Esophagus squamous epithelium (tissue), 5 donors: ENCODE data around the gene SLC38A8. TPM values are rescaled to one million over a fixed set of nuclear protein-coding genes. Genes with fewer than 3 reads are reported as not detected.

ENCODE experiments used
- DNase-seq: peaks from one replicate; lab custom pipeline; 2025; lab: John Stamatoyannopoulos, UW
- H3K27ac ChIP-seq, 4 donors: fragments of 200-600 bp; sonication (generic); one replicate each; pipeline ENCODE4 v1.5.1; 2016 to 2019; ENCODE audit warnings: mild to moderate bottlenecking in 1 of 4
- H3K27me3 ChIP-seq, 4 donors: fragments of 200-600 bp; sonication (generic); 1 replicate in 3 of 4; 2 replicates in 1 of 4; pipeline versions ENCODE4 v1.5.1 to v1.6.0; 2017 to 2021; ENCODE audit warnings: antibody characterized with exemption in 1 of 4
- H3K36me3 ChIP-seq, 3 donors: fragments of 200-600 bp; sonication (generic); one replicate each; pipeline ENCODE4 v1.5.1; 2016 to 2019
- H3K4me1 ChIP-seq, 3 donors: fragments of 200-600 bp; sonication (generic); one replicate each; pipeline ENCODE4 v1.5.1; 2017 to 2019
- H3K4me3 ChIP-seq, 4 donors: fragments of 200-600 bp; sonication (generic); 1 replicate in 3 of 4; 2 replicates in 1 of 4; pipeline ENCODE4 v1.5.1; 2016 to 2019; ENCODE audit warnings: mild to moderate bottlenecking in 2 of 4, moderate library complexity in 1 of 4
- H3K9me3 ChIP-seq, 3 donors: fragments of 200-600 bp; sonication (generic); one replicate each; pipeline ENCODE4 v1.5.1; 2016 to 2019
- POLR2A ChIP-seq, 4 donors: fragments of 450-650 bp; IDR thresholded peaks; one replicate each; pipeline ENCODE4 v1.6.1; 2017; ENCODE audit warnings: antibody characterized with exemption in 4 of 4, mild to moderate bottlenecking in 4 of 4, moderate library complexity in 3 of 4
- WGBS, 2 donors: methylation state at CpG; one replicate each; pipeline ENCODE4 v1.1.5; 2018; 5-methylcytosine and 5-hydroxymethylcytosine counted together
- intact Hi-C: fragments of 100-400 bp; cut with DNase I; formaldehyde crosslinking; loops from one replicate; pipeline ENCODE4 v1.15.0; 2022
- total RNA-seq, 4 donors: library from RNA; depleted of rRNA; stranded (reverse); fragments of >200 nt; gene quantifications; one replicate each; pipeline ENCODE4 v1.1.0, GENCODE V29; 2016
- TF ChIP-seq, protein P1 (sequence below), 6 experiments: fragments of 450-650 bp in 4 of 6; fragments of 200-600 bp in 2 of 6; sonication (generic) in 2 of 6; IDR thresholded peaks; one replicate each; pipeline ENCODE4 v1.5.1; 2016 to 2019; ENCODE audit warnings: antibody characterized with exemption in 6 of 6, mild to moderate bottlenecking in 4 of 6, moderate library complexity in 4 of 6
- donor health status: DM: yes; HTN: yes; CAD: no.

Gene SLC38A8
- total RNA-seq, 4 donors from 2014 or later, result not detected

DNA sequence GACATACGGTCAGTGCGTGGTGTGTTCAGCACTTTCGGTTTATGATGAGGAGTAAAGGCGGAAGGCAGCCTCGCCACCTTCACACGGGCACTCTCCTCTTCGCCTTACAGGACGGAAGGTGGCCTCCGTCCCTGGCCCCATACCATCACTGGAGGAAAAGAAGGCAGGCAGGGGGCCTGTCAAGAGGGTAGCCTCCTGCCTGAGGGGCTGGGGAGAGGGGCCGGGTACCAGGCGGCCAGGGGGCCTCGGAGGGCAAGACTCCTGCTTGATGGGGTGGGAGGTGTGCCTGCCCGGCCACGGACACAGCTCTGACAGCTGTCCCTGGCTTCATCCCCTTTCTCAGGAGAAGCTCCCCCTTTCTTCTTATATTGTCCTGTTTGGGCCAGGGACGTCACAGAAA is 15.6 kb upstream of the SLC38A8 start:
- peaks cover 0 to 8% (median 0%) of the 10 kb centered on the region in 3 donors for H3K4me1 ChIP-seq
- H3K27me3 ChIP-seq, result no peaks in the 10 kb centered on the region
- intact Hi-C loops, result loop anchor here (5.0 kb wide), 1 partner anchor 91 kb away; the partner anchor contains the start of gene NECAB2
- no peak overlapping the region for H3K27ac ChIP-seq
- H3K36me3 ChIP-seq, result peaks cover 64 to 100% (median 65%) of the 10 kb centered on the region in 3 donors
- 82 to 94% methylated on average over 11 to 15 of the region's 15 CpGs for WGBS, 2 donors
- no peak overlapping the region for H3K4me3 ChIP-seq
- TF ChIP-seq POLR2A (IDR thresholded peaks at IDR 0.05), result no peak
- TF ChIP-seq, protein P1, sequence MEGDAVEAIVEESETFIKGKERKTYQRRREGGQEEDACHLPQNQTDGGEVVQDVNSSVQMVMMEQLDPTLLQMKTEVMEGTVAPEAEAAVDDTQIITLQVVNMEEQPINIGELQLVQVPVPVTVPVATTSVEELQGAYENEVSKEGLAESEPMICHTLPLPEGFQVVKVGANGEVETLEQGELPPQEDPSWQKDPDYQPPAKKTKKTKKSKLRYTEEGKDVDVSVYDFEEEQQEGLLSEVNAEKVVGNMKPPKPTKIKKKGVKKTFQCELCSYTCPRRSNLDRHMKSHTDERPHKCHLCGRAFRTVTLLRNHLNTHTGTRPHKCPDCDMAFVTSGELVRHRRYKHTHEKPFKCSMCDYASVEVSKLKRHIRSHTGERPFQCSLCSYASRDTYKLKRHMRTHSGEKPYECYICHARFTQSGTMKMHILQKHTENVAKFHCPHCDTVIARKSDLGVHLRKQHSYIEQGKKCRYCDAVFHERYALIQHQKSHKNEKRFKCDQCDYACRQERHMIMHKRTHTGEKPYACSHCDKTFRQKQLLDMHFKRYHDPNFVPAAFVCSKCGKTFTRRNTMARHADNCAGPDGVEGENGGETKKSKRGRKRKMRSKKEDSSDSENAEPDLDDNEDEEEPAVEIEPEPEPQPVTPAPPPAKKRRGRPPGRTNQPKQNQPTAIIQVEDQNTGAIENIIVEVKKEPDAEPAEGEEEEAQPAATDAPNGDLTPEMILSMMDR (IDR thresholded peaks at IDR 0.05), result no peak
- no peak for DNase-seq
- H3K9me3 ChIP-seq, result no peaks in the 10 kb centered on the region

DNA sequence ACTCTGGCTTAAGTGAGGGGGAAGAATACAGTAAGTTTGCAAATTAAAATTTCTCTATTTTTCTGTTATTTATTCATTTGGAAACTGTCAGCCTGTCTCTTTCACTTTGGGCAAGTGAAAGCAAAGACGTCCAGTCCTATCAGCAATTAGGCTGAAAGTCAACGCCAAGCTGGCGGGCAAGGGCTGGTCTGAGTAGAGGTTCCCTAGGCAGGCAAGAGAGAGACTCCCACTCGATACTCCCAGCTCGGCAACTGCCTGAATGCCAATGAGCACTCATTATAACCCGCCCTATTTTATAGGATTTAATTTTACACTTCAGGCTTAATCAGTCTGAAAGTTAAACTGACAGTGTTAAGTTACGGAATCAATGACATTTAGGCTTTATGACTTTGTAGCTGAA is 14.3 kb upstream of the SLC38A8 start:
- intact Hi-C loops, result loop anchor here (5.0 kb wide), 1 partner anchor 90 kb away; the partner anchor contains the start of gene NECAB2

DNA sequence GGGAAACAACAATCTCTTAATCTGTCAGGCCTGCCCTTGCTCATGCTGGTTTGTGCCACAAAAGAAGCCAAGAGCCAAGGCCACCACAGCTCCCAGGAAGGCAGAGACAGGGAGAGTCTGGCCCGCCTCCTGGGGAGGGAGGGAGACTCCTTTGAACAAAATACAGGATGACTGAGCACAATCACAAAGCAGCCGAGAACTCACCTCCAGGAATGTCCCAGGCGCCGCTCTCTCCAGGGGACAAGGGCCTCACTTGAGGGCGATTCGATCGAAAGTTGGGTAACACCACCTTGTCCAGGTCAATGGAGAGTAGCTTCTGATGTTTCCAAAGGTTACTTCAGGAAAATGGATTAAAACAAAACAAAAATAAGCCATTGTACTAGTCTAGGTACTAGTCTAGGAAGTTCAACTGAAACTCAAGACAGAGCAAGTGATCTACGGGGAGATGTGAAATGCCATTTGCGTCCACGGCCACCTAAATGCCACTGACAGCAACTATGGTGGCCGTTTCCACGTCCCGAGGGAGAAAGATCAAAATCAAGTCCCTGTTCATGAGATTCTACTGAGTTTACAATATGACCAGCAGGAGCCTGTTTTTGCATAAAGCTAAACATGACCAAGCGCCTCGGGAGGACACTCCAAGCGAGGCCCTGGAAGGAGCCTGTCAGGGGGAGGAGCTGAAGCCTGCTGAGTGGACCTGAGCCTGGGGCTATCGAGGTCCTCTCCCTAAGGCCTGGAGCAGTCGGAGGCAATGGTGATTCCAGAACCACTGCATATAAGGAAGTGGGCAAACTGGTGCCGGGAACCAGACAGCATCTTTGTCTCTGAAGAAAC is 13.4 kb upstream of the SLC38A8 start:
- no peaks in the 10 kb centered on the region for H3K4me1 ChIP-seq
- DNase-seq, result no peak
- TF ChIP-seq POLR2A (IDR thresholded peaks at IDR 0.05), result no peak
- TF ChIP-seq, protein P1 (IDR thresholded peaks at IDR 0.05), result no peak
- H3K36me3 ChIP-seq, result peaks cover 46 to 98% (median 56%) of the 10 kb centered on the region in 3 donors
- no peaks in the 10 kb centered on the region for H3K9me3 ChIP-seq
- H3K27me3 ChIP-seq, result no peaks in the 10 kb centered on the region
- intact Hi-C loops, result loop anchor here (5.0 kb wide), 1 partner anchor 89 kb away; the partner anchor contains the start of gene NECAB2
- H3K27ac ChIP-seq, result no peak overlapping the region
- no peak overlapping the region for H3K4me3 ChIP-seq
- 91 to 92% methylated on average over 16 to 19 of the region's 19 CpGs for WGBS, 2 donors

More for the DNA sequence above, 14.3 kb upstream of the SLC38A8 start:
- DNase-seq, result no peak
- no peak overlapping the region for H3K4me3 ChIP-seq
- peaks cover 54 to 100% (median 62%) of the 10 kb centered on the region in 3 donors for H3K36me3 ChIP-seq
- H3K27ac ChIP-seq, result no peak overlapping the region
- no peaks in the 10 kb centered on the region for H3K9me3 ChIP-seq
- no peaks in the 10 kb centered on the region for H3K27me3 ChIP-seq
- H3K4me1 ChIP-seq, result no peaks in the 10 kb centered on the region
- TF ChIP-seq, protein P1 (IDR thresholded peaks at IDR 0.05), result no peak
- no peak for TF ChIP-seq POLR2A (IDR thresholded peaks at IDR 0.05)
- 90 to 91% methylated on average over 7 of the region's 7 CpGs for WGBS, 2 donors

DNA sequence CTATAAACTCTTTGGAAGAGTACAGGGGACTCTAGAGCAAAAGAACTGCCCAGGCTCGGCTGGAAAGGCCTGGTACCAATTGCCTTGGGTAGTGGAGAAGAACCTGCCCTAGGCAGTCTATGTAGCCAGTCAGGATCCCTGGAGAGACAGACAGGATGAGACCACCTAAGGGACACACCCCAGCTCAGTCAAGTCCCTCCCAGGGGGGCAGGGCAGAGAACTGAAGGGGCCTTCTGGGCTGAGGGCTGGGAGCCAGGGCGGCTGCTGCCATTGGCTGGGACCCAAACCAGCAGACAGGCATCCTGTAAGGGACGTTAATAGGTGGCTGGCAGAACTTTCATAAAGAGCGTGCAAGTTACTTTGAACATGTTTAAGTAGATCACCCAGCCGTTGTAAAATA is 12.8 kb upstream of the SLC38A8 start:
- Histone ChIP-seq H3K4me1 (no peaks in the 10 kb centered on the region), H3K9me3 (no peaks in the 10 kb centered on the region), H3K27ac (peak overlapping the region in 1 of 4 donors; percentile 14), H3K36me3 (peaks cover 40 to 95% (median 51%) of the 10 kb centered on the region in 3 donors), H3K4me3 (no peak overlapping the region), H3K27me3 (no peaks in the 10 kb centered on the region)
- DNase-seq, result no peak
- no peak for TF ChIP-seq POLR2A (IDR thresholded peaks at IDR 0.05)
- TF ChIP-seq, protein P1 (IDR thresholded peaks at IDR 0.05), result no peak
- intact Hi-C loops, result loop anchor here (5.0 kb wide), 1 partner anchor 88 kb away; the partner anchor contains the start of gene NECAB2
- WGBS, 2 donors, result 64 to 72% methylated on average over 3 to 4 of the region's 5 CpGs

DNA sequence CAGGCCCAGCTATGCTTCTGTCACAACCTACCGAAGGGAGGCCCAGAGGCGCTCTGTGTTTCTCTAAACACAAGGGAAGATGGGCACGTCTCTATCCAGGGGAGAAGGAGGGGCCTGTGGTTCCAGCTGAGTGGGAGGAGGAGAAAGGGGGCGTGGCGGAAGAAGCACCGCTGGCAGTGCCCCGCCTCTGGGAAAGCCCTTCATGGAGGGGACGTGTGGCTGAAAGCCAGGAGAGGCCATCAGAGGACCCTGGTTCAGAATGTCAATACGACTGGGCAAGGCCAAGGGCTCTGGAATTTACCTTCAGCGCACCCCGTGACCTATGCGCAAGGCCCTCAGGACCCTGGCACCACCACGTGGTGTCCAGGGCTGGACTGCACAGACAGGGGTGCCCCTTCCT is 12.3 kb upstream of the SLC38A8 start:
- Histone ChIP-seq H3K4me1 (no peaks in the 10 kb centered on the region), H3K36me3 (peaks cover 37 to 95% (median 51%) of the 10 kb centered on the region in 3 donors), H3K9me3 (no peaks in the 10 kb centered on the region), H3K27me3 (no peaks in the 10 kb centered on the region), H3K27ac (peak overlapping the region in 1 of 4 donors; percentile 14), H3K4me3 (no peak overlapping the region)
- TF ChIP-seq, protein P1 (IDR thresholded peaks at IDR 0.05), result no peak
- no peak for TF ChIP-seq POLR2A (IDR thresholded peaks at IDR 0.05)
- WGBS, 2 donors, result 58 to 73% methylated on average over 3 to 9 of the region's 13 CpGs
- no peak for DNase-seq
- intact Hi-C loops, result loop anchor here (5.0 kb wide), 1 partner anchor 88 kb away; the partner anchor contains the start of gene NECAB2
